ENCODE results near the gene CCDC148.
"Not testable (repeated sequence)": the region's sequence is repeated elsewhere in the genome, so short reads cannot be mapped to it uniquely, and the experiment has no call there.

The CCDC148 gene

DNA sequence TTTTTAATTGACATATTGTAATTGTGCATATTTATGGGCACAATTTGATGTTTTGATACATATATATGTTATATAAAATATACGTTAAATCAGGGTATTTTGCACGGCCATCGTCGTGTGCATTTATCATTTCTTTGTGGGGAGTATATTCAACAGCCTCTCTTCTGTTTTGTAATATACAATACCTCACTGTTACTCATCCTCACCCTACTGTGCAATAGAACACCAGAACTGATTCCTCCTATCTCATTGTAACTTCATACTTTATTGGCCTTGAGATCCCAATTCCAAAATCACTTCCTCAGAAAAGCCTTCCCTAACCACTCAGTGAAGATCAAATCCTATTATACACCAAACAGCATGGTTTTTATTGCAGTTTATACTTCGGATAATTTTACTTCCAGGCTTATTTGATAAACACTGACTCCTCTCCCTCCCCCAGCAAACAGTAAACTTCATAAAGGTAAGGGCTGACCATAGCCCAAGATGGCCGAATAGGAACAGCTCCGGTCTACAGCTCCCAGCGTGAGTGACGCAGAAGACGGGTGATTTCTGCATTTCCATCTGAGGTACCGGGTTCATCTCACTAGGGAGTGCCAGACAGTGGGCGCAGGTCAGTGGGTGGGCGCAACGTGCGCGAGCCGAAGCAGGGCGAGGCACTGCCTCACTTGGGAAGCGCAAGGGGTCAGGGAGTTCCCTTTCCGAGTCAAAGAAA, 105.6 kb downstream of the CCDC148 start:
- not testable (repeated sequence) for DNase-seq

DNA sequence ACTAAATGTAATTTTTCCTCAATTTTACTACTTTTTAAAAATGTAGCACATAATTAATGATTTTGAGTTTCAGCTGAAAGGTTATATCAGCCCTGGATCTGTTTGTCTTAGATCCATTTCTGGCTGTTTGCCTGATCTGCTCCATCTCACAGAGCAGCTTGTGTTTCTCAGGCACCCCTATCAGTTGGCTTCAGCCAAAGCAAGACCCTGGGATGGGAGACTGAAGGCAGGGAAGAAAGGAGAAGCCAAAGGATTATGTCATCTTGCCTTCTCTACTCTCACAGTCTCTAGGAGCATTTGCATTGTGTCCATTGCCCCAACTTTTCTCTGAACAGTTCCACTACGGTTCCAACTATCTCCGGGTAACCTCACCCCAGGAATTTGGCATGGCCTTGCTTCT, 110.5 kb downstream of the CCDC148 start:
- DNase-seq = no peak

DNA sequence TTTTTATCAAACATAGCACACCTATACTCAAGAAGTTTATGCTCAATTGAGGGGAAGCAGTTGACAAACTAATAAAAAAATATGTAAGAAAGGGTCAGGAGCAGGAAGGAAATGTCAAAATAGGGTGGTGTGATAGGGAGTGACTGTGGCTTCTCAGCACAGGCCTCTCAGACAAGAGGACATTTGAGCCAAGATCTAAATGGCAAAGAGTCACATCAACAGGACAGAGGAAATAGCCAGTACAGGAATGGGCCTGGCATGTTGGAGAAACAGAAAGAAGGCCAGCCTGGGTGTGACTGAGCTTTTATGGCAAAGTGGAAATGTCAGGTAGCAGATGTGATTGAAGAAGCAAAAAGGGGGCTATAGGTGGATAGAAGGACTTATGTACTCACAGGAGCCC, 117.0 kb downstream of the CCDC148 start:
- DNase-seq = no peak

DNA sequence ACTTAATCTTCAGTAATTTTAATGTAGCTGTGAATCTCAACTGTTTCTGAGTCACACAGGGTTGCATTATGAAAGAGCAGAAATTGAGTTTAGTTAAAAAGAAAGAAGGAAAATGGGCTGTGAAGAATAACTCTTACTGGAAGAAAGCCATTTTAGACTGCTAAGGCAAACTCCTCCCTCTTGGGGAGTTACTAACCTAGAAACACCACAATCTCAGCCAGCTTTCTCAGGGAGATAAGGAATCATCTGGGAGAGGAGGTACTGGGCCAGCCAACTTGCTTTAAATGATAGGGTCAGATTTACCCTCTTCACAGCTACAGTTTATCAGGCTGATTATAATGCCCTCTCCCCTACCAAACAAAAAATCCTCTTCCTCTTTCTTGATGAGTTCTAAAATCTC, 119.5 kb downstream of the CCDC148 start:
- DNase-seq = no peak

DNA sequence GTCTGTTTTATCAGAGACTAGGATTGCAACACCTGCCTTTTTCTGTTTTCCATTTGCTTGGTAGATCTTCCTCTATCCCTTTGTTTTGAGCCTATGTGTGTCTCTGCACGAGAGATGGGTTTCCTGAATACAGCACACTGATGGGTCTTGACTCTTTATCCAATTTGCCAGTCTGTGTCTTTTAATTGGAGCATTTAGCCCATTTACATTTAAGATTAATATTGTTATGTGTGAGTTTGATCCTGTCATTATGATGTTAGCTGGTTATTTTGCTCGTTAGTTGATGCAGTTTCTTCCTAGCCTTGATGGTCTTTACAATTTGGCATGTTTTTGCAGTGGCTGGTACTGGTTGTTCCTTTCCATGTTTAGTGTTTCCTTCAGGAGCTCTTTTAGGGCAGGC, 124.8 kb downstream of the CCDC148 start:
- not testable (repeated sequence) for DNase-seq

DNA sequence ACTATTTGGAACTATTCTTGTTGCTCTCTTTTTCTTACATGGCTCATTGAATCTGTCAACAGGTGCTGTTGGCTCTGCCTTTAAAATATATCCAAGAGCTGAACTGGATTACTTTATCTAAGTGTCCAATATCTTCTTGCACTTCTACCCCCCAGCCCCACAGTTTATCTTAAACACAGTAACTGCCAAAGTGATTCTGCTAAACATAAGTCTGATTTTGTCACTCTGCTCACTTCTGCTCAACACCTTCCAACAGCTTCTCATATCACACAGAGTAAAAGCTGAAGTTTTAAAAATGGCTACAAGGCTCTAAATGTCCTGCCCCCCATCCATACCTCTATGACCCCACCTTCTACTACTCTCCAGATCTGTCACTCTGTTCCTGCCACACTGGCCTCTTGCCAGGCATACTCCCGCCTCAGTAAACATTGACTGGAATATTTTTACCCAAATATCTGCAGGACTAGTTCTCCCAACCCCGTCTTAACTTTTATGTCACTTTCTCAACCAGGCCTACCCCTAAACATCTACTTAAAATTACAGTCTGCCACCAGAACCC, 130.7 kb downstream of the CCDC148 start:
- no peak for DNase-seq

DNA sequence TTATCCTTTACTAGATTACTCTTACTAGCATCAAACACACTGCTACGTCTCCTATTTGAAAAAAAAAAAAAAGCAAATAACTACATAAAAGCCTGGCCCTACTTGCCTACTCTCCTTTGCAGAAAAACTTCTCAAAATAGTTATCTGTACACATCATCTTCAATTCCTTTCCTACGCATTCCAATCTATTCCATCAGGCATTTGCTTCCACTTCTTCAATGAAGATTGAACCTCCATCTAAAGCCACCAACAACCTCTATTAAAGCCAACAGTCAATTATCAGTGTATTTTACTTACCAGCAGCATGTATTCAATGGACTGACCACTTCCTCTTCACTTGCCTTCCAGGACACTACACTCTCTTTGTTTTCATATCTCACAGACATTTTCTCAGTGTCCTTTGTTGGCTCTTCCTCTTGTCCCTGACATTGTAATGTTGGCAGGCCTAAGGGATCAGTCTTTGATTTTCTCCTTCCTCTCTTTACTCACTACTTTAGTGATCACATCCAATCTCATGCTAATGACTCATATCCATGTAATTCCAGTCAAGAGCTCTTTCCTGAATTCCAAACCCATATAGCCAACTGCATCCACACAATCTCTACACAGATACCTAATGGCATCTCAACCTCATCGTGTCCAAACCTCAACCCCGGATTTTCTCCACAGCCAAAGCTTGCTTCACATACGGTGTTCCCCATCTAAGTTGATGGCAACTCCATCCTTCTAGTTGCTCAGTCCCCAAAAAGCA, 131.3 kb downstream of the CCDC148 start:
- no peak for DNase-seq

DNA sequence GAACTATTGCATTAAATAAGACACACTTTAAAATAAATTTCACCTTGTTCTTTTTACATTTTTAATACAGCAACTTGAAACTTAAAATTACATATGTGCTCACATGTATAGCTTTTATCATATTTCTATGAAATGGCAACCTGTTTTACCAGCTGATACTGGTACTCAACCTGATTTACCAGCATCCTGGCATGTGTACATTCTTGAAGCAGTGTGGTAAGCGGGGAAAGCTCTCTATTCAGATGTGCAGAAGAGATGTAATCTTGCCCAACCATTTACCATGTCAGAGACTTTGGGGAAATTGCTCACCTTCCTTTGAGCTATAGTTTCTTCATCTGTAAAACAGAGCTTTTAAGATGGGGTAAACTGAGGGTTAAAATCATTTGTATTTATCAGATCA, 133.2 kb downstream of the CCDC148 start:
- no peak for DNase-seq

DNA sequence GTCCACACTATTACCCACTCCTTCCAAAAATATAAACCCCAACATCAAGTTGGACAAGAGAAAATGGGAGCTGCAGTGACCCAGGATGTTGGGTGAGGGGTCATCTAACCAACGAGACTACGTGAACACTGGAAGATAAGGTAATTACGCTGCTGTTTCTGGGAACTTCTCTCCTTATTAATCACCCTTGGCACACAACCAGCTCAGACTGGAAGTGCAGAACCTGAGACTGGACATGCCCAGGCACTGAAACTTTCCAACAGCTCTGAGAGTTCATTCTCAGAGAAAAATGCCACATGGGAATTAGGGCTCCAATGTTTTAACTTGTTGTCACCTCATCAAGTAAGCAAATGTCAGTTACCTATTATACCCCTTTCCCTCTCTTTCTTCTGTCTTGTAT, 135.3 kb downstream of the CCDC148 start:
- no peak for DNase-seq

DNA sequence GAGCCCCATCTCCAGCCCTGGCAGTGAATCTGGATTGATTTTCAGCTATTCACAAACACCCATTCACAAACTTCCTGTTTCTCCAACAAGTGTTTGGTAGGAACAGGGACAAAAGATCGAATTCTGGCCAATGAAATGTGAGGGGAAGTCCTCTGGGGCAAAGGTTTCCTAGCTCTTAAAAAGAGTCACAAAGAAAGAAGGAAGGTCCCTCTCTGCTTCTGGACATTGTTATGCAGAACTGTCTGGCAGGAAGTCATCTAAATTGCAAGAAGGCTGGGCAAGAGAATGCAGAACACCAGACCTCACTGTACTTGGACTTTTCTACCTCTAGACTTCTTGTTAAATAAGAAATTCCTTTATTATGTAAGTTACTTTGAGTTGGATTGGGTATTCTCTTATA, 137.3 kb downstream of the CCDC148 start:
- peak; percentile 19 for DNase-seq

DNA sequence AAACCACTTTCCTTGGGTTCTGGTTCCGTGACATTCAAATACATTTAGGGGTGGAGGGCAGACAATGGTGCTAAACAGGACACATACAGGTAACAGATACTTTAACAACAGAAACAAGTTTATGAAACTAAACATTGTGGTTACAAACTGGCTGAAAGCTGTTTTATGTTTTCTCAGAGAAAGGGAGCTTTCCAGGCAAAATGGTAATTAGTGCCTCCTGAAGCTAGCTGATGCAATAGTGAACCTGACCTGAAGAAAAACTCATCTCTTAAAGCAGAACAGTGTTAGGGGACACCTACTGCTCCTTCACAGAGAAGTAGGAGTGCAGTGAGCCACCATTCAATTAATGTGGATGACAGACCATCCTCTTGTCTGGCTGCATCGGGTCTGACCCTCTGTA, 138.9 kb downstream of the CCDC148 start:
- DNase-seq = no peak

DNA sequence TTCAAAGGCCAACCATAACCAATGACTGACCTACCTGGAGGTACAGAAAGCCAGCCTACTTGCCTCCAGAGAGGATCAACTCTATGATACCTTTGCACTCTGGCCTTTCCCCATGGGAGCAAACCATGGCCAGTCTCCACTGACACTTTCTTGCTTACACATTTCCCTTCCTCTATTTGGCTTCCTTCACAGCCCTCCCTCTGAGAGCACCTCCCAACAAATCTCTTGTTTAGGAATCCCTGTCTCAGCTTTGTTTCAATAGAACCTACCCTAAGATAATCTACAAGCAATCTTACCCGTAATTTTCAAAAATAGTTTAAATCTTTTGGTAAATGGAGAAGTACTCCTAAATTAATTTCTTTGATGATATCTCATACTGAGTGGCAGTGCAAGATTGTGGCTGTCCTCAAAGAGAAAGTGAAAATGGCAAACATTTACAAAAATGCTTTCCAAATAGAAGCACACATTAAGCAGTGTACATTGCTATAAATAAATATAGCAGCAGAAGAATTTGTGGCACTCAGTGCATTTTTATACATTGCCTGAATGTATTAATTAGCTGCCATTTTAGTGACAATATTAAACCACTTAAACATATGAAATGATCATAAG, 140.6 kb downstream of the CCDC148 start:
- DNase-seq = peak; percentile 9

DNA sequence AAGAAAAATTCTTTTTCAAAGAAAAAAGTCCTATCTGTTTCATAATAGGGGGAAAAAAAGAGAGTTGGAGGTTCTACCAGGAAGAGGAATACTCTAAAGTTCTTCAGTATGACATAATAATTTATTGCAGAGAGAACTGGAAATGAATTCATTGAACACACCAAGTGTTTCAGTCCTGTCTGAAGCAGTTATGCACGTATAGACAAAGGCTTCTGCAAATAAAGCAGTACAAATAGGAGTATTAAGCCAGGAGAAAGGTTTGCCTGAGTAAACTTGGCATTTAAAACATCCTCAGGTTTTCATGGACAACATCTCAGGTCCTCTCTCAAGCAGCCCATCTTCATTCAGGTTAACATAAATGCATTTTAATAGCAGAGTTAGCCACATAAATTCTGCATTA, 141.6 kb downstream of the CCDC148 start:
- no peak for DNase-seq

DNA sequence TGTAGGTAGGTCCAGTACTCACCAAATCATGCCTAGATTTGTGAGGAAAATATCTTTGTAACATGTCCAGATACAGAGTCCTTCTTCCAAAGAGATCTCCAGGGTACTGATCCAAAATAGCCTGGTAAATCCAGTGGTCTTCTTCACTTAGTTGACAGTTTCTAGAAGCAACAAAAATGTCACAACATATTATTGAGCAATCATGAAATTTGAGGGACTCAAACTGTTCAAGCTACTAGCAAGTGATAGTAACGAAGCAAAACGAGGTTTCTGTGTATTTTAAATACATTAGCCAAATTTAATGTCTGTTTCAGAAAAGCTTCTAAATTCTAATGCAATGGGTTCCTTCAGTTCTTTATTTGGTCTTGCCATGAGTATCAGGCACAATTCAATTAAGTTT, 142.8 kb downstream of the CCDC148 start:
- no peak for DNase-seq

DNA sequence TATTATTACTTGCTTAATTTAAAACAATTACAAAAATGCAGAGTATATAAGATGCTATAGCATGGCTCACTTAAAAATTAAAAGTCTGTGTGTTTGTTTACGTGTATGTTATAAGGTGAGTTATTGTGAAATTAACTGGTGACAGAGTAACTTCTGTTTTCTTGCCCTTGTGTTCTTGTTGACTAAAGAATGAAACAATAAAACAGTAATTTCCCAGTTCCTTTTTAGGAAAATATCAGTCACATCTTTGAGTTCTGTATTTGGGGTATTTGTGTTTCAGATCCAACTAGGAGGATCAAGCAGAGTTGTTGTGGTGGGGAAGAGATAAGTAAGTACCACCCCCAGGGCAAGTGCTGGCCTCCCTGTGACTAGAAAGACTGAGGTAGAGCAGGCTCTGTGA, 143.6 kb downstream of the CCDC148 start:
- DNase-seq = peak; percentile 34

DNA sequence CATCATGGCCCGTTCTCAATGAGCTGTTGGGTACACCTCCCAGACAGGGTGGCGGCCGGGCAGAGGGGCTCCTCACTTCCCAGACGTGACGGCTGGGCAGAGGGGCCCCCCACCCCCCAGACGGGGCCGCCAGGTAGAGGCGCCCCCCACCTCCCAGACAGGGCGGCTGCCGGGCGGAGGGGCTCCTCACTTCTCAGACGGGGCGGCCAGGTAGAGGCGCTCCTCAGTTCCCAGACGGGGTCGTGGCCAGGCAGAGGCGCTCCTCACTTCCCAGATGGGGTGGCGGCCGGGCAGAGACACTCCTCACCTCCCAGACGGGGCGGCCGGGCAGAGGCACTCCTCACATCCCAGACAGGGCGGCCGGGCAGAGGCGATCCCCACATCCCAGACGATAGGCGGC, 146.1 kb downstream of the CCDC148 start:
- DNase-seq = not testable (repeated sequence)

DNA sequence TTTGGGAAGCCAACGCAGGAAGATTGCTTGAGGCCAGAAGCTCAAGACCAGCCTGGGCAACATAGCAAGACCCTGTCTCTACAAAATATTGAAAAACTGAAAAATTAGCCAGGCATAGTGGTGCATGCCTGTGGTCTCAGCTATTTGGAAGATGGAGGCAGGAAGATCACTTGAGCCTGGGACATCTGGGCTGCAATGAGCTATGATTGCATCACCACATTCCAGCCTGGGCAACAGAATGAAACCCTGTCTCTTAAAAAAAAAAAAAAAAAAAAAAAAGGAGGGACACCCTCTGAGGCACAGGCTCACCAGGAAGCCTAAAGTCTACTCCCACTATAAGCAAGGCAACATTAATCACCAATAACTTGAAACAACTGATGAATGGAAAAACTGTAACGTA, 151.1 kb downstream of the CCDC148 start:
- no peak for DNase-seq

DNA sequence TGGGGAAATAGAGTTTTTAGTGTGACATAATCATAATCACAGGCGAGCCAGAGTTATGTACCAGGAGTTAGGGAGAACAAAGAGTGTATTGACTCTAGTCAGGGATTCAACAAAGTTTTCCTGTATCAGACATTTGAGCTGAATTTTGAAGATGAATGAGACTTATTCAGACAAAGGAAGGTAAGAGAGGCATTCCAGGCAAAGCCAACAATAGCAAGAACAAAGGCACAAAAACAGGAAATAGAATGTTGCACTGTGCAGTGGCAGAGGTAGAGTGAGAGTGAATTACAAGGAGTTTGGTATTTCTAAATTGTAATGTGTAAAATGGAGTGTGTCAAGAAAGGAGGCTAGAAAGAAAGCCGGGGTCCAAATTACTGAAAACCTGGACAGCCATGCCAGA, 156.2 kb downstream of the CCDC148 start:
- DNase-seq = no peak

DNA sequence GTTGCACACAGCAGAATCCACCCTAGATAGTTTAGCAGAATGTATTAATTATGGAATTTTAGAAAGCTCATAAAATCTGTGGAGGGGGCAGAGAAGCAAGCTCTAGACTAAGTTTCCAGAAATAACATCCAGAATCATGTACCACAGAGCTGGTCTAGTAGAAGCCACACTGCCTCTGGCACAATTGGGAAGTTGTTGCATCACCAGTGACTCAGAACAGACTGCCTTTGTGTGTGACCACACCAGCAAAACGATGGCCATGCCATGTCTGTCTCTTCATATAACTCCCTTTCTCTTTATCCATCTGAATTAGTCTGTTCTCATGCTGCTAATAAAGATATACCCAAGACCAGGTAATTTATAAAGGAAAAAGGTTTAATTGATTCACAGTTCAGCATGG, 158.9 kb downstream of the CCDC148 start:
- peak; percentile 52 for DNase-seq

DNA sequence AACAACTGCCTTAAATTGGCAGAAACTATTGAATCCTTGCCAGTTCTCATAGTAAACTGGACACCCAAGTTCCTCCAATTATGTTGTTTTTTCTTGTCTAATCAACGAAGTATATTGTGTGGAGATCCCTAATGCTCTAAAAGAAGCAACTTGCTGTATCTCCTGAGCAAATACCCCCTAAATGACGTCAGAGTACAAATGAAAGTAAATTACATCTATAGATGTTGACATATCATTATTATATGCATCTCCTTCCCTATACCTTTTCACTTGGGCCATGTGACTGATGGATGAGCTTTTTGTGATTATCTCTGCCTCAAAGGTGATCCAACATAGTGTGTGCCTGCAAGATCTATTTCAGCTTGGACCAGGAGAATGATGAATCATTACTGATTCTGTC, 159.4 kb downstream of the CCDC148 start:
- DNase-seq = no peak

DNA sequence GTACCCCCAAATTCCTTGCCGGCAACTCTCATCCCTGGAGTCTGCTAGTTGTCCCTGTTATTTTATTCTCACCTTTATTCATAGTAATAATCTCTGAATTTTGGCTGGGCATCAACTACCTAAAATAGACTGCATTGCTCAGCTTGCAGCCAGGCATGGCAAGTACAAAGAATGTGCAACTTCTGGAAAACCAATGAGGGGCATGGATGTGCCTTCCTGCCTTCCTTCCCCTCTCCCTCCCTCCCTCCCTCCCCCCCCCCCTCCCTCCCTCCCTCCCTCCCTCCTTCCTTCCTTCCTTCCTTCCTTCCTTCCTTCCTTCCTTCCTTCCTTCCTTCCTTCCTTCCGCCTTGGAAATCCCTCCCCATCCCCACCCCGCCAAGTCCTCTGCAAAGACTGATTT, 162.8 kb downstream of the CCDC148 start:
- no peak for DNase-seq

DNA sequence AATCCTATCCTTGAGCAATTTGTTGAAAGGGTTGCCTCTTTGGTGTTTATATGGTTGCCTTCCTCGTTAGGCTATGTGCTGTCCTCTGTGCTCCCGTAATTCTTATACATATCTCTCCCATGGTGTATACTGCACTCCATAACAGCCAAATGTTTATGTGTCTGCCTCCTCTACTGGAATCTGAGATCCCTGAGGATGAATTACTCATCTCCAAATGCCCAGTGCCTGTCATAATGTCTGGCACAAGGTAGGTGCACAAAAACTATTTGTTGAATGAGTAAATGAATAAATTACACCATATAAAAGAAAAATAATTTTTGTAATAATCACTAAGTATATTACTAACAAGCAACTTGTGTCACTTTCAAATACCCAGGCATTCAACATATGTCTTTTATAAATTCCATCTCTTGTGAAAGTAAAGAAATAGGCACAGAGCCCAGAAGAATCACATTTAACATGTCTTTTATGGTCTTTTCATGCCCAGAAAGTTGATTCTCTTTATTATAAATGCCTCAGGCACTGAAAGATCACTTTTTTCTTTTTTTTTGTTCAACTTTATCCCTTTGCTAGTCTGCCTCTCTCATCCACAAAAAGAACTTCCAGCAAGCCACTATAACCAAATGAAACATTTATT, 164.9 kb downstream of the CCDC148 start:
- no peak for DNase-seq

DNA sequence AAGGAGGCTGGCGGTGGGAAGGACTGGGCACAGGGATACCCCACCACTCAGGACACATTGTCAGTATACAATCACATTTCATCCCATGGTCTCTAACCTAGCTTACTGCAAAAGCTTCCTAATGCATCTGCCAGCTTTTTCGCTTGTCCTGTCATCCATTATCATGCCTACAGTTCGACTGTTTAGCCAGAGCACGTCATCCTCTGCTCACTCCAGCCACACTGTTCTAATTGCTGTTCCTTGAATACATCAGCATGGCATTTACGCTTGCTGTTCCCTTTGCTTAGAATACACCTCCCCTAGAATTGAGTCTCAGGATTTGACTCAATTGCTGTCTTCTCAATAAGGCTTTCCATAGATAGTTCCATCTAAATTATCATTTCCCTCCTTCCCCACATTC, 166.3 kb downstream of the CCDC148 start:
- DNase-seq = no peak
